NCI-H2227 (cell line): ENCODE measurements around the gene BTC.
"Not testable (repeated sequence)": the region's sequence is repeated elsewhere in the genome, so short reads cannot be mapped to it uniquely, and the experiment has no call there.

Experiments
- DNase-seq: peaks from one replicate; lab custom pipeline; 2025; ENCODE audit not compliant: unreplicated experiment; lab: John Stamatoyannopoulos, UW

The BTC gene, protein sequence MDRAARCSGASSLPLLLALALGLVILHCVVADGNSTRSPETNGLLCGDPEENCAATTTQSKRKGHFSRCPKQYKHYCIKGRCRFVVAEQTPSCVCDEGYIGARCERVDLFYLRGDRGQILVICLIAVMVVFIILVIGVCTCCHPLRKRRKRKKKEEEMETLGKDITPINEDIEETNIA

DNA sequence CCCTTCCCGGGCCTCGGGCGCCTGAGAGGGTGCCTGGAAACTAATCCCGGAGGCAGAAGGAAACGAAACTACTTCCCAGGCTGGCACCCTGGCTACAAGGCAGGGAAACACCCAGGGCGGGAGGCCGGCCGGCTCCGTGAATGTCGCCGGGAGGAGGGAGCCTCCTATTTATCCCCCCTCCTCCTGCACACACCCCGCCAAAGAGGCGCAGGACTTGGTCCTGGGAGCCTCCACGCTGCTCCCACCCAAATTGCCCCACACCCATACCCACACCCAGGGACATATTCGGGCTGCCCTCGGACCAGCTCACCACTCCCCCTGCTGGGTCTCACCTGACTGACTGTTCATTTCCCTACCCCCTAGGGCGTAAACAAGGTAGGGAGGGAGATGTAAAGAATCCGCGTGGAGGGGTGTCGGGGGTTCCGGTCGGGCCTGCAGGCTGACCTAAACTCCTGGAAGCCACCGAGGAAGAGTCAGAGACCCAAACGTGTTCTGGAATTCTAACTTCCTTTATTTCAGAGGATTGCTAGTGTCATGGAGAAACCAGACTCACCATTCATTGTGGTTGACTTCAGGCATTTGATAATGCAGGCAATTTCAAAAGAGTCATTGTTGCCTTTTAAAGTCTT is at the start of gene BTC:
Gene BTC (minus strand): TSS at position 142 of the 629 bp plus-strand sequence. CDS start 198 bp downstream, outside the sequence.
- DNase-seq = no peak

DNA sequence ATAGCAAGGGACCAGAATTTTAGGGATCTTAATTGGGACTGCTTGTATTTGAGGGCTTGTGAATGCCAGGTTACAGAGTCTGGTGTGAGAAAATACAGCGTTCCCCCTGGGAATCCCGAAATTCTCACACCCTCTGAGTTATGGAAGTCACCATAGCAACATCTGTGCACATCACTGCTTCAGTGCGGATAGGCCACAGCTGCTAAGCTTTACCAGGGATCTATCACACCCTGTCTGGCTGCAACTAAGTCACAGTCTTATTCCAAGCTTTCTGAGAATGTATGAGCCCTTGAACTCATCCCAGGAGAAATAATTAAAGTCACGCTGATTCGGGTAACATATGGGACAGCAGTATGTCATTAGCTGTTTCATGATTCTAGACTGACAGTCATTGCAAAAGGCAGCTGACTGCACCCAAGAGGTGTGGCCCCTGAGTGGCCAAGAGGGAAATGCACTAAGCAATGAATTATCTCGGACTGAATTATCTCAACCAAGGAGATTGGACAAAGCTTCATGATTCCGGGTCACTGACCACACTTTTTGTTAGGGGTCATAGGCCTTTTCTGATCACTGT is 46.7 kb upstream of the BTC start:
- no peak for DNase-seq

DNA sequence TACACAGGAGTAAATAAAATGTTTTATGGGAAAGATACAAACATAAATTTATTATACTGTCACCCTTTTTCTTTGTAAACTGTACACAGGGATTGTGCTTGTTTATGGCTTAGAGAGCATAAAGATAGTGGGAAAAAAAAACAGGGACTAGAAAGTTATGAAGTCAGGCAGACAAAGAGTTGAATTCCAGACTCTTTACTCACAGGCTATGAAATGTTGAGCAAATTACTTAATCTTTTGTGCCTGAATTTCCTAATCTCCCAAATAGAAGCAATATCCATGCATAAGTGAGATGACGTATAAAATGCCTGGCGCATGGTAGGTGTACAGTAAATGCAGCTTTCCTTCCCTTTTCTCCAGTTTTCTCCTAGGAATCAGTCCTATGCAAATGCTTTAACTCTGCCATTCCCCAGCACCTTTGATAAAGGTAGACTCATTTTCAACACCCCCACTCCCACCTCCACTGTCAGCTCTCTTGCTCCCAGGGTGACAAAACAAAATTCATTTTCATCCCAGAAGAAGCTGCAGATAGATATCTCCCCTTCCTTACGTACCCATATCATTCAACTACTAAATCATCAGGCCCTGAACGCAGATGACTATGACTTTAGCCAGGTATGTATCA is 44.5 kb upstream of the BTC start:
- no peak for DNase-seq

DNA sequence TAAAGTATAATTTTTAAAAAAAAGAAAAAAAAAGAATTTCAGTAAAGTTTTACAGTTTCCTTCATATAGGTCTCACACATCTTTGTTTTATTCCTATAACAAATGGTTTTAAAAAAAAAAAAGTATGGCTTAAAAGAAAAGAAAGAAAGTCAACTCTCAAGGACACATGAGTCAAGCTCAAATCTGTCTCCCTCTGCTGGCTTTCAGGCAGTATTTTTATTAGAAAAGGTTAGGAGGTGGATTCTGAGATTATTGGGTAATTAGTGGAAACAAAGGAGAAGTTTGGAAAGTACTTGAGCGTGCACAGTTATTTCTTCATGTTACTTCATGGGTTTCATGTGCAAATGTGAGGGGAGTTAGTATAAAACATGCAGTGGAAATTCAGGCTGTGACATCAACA is 36.6 kb upstream of the BTC start:
- no peak for DNase-seq

DNA sequence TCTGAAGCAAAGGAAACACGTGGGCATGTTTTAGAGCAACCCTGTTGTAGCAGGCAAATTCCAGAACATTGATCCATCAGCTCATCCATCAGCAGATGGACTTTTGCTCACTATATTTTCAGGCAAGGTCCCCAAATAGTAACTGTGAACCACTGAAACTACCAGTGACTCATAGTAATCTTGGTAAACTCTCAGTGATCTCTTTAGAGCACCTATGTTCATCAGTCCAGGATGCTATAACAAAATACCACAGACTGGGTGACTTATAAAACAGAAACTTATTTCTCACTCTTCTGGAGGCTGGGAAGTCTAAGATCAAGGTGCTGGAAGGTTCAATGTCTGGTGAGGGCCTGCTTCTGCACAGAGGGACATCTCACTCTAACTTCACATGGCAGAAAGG is 28.9 kb upstream of the BTC start:
- no peak for DNase-seq

DNA sequence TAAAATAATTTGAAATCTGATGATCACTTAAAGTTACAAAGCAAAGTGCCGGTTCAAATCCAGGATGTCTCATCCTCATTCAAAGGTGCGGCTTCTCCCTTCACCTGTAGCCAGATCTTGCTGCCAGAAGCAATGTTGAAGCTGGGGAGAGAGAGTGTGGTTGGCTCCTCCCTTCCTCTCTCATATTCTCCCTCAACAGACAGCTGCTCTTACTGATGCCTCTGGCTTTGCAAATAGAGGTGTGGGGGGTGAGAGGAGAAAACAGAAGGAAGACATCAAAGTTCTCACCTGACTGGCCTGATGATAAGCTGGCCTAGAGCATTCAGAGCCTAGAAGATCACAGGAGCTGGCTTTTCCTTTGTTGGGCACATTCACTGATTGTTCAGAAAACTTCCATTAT is 28.3 kb upstream of the BTC start:
- no peak for DNase-seq

DNA sequence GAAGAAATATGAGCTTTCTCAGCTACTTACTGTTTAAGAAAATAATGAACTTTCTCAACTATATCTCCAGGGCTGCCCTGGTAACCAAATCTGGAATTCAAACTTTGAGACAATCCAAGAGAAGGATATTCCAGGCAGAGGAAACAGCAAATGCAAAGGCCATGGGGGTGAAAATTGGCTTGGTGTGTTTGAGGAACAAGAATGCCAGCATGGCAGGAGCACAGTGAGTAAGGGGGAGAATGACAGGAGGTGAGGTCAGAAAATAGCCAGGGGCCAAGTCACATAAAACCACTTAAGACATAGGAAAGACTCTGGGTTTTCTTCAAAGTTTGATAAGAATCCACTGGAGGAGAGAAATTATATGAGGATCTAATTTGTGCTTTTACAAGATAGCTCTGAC is 27.2 kb upstream of the BTC start:
- DNase-seq = no peak

DNA sequence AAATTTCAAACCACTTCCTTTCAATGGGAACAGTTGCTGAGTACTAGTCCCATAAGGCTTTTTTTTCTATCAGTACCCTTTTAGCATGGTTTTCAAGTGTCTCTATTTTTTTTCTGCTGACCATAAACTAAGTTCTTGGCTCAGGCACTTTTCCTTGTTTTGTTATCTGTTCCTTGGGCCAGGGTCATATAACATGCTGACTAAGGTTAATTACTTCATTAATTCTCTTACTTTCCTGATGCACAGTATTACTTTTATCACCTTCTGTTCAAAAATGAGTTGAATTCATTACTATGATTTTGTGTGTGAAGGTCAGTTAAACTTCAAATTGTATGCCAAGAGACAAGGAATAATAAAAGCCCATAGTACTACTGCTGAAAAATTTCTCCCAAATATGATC is 19.7 kb upstream of the BTC start:
- no peak for DNase-seq

DNA sequence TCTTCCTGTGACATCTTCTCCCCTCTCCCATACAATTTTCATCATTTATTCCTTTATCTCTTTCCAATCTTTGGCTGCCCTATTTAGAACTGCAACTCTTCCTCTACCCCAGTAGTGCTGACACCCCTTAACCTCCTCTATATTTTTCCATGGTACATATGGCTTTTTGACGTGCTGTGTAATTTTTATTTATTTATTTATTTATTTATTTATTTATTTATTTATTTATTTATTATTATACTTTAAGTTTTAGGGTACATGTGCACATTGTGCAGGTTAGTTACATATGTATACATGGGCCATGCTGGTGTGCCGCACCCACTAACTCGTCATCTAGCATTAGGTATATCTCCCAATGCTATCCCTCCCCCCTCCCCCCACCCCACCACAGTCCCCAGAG is 17.7 kb upstream of the BTC start:
- not testable (repeated sequence) for DNase-seq

DNA sequence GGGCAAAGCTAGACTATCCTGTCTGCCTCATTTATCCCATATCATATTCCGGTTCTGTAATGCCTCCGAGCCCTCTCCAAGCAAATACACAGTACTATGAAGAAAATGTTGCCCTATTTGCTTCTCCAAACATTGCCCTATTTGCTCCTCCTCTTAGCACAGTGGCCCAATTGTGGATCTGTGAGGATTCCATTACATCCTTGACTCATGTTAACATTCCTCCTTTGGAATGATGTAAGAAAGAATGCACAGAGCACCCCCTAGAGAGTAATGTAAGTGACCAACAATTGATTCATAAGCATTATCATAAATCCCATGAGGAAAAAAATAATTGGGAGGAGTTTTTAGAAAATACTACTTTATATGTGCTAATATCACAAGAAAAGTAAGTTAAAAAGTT is 11.3 kb upstream of the BTC start:
- no peak for DNase-seq

DNA sequence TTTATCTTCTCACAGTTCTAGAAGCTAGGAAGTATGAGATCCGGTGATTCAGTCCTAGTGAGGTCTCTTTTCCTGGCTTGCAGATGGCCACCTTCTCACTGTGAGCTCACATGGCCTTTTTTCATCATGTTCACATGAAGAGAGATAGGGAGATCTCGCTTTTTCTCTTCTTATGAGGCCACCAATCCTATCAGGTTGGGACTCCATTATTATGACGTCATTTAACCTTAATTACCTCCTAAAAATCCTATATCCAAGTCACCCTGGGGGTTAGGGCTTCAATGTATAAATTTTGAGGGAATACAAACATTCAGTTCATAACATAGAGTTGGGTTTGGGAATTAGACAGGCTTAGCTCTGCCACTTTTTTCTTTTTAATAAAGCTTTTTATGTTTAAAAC is 6.0 kb upstream of the BTC start:
- DNase-seq = no peak

DNA sequence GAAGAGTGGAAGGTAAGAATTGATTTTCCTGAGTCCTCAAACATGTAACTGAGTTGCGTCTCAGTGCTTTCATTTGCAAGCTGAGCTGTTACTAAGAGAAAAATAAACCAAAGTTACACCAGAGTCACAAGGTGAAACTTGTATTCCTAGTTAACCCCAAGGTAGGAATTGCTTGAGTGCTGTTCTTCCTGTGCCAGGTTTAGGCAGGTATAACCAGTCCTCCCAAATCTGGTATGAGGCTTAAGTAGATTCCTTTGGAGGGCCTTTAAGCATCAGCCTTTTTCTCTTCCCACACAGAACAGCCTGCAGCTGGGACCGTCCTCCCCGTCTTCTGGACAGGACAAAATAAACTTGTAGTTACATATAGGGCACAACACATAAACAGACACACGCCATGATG is 2.3 kb upstream of the BTC start:
- DNase-seq = no peak

DNA sequence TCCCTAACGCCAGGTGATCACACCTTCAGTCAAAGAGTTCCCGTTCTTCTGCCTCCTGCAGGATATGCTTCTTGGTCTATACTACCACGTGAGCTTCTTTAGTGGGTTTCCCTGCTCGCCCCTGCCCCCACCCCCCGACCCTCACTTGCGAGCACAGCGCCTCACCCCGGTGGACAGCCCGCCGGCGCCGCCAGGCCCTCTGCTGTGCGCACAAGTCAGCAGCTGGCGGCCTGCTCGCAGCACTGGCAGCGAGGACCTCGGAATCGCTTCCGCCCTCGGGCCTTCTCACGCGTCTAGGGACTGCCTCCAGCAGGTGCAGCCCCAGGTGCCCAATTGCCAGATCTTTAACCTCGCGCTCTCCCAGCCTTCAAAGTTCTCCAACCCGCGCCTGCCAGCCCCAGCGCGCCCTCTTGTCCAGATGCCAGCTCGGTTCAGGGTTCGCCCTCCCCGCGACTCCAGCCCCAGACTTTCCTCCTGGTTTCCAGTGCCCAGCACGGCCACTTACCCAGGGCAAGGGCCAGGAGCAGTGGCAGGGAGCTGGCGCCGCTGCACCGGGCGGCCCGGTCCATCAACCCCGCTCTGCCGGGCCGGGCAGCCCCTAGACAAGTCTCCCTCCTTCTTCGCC is 454 bp downstream of the BTC start:
- no peak for DNase-seq

DNA sequence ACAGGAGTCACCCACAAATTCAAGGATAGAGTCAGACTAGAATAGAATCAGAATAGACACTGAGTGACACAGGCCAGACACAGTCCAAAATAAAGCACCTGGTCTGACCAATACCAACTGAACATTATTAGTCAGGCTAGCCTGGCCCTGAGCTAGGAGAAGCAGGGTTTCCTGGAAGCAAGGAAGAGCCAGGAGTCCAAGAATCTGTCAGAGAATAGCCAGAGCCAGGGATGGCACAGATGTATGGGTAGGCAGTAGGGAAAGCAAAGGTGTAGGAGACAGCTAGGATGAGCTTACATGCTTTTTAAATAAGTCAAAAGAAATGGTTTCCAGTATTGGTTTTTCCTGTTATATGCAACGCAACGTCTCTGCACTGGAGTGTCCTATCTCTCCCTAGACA is 3.7 kb downstream of the BTC start:
- DNase-seq = no peak

DNA sequence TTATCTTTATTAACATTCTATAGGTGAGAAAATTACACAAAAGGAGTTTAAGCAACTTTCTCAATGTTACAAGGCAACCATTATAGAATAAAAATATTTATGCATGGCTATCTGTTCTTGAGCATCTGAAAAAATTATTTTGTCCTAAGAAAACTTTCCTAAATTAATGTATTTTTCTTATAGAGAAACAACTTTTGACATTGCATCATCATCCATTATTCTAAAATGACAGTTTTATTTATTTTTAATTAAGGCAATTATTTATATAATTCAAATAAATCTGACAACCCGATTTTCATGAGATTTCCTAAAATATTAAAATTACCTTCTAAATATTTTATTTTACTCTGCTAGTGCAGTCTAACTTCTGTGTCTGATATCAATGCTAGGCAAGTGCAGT is 4.8 kb downstream of the BTC start:
- DNase-seq = no peak

DNA sequence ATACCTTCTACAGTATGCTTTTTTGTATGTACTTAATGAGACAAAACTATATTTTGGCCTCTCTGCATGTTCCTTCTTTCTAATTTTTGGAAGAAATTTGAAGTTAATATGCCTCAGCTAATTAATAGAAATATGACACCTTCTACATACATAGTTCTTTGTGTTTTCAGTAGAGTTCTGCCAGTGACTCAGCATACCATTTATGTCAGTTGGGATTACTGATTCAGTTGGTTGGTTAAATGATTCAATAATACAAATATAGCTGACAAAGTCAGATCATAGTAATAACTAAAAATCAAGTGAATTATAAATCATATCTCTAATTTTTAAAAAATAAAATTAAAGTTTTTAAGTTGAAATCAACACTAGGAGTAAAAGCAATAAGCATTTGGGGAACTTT is 16.8 kb downstream of the BTC start:
- DNase-seq = no peak

DNA sequence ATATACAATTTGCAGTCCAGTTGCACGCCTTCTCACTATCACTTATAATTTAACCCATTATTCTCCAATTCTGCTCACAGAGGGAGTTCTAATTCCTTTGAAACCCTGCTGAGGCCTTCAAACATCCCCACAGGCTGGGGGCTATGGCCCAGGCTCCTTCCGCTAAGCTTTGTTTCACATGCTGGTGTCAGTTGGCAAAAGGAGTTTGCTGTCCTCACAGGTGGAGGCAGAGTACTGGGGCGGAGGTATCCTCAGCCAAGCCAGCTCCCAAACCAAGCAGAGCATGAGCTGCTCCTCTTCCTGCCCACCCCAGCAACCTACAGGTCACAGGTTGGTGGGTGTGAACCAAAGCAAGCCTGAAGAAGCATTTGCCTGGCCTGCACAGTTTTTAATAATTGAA is 21.5 kb downstream of the BTC start:
- DNase-seq = no peak

DNA sequence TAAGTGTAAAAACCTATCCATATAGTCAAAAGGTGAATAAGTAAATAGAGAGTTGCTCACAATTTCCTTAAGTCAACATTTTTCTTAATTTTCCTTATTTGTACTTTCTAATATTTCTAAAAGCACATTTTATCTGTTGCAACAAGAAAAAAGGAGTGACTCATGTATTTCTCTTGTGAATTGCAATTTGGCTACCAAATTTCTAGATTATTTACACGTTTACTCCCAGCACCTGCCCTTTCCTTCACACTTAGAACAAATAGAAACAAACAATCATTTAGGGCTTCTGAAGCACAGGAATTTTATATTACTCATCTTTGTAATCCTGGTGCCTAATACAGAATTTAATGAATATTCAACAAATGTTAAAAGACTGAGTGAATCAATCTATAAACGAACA is 22.2 kb downstream of the BTC start:
- DNase-seq = no peak

DNA sequence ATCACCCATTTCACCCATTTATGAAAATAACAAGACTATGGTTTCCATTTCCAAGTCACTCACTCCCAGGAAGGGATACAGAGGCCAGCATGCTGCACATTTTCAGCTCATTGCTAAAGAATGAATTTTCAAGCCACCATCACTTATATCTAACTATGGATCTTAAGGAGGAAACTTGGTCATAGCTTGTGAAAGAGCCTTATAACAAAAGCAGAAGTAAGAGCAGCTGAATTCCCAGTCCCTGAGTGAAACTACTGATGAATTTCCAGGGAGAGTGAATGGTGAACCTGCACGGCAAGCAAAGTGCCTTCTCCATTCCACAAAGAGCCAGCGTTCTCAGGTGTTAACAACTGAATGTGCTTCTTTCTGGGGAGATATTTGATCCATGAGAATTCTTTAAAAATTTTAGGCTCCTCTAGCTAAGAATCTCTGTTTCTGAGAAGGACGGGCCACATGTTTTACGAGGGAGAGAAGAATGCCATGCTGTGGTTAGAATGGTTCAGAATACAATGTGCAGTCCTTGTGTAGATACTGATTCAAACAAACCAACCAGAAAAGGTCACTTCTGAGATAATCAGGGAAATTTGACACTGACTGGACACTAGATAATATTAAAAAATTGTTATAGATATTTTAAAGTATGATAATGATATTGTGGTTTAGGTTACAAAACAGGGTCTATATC is 24.0 kb downstream of the BTC start:
- DNase-seq = no peak

DNA sequence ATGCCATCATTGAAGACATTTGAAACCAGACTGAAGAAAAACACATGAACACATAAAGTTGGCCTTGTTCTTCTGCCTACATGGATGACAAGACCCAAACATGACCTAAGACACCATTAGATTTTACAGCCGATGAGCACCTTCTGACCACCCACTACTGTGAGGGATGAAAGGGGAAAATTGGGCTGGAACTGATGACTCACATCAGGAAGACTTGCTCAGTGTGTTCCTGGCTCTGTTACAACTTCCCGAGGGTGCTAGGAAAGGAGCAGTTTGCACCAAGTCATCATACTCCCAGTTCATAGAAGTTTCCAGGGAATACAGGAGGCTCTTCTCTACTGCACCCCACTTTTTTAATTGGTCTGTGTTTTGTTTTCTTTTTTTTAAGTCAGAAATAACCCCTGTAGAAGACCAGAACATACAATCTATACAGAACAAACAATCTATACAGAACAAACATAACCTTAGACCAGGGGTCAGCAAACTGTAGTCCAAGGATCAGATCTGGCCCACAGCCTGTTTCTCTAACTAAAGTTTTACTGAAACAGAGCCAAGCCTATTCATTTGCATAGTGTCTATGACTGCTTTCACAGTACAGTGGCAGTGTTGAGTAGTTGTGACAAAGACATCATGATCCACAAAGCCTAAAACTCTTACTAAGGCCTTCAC is 25.3 kb downstream of the BTC start:
- no peak for DNase-seq

DNA sequence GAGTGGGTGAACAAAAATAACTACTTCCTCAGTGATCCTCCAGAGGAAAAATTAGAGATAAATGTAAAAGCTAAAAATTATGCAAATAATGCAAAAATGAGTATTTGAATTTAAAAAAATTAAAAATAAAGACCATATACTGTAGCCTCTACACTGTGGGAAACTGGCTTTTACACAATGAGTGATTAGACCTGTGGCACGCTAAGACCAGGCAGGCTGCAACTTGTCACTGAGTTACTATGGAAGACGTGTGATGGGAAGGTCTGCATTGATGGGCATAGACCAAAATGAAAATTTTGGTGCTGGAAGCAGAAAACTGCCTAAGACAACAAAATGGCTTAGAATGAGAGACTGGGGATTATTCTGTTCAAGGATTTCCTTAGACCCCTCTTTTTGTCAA is 30.2 kb downstream of the BTC start:
- DNase-seq = no peak
